HFF-Myc (cell line): ENCODE measurements around the gene SLC6A11.

Source experiments
- DNase-seq: peaks from one replicate; pipeline ENCODE4 v3.0.0-alpha.2; 2011; ENCODE audit warnings: low read depth; ENCODE audit errors: extremely low read depth
- H3K4me3 ChIP-seq: replicated peaks from 2 replicates; pipeline ENCODE4 v1.5.1; 2011; ENCODE audit warnings: low read depth, mild to moderate bottlenecking, control low read depth, low read length
- TF ChIP-seq, protein P1 (sequence below): IDR thresholded peaks from 2 replicates; pipeline ENCODE4 v1.5.1; 2012; ENCODE audit warnings: mild to moderate bottlenecking, low read depth, low read length, control low read depth; ENCODE audit errors: missing control alignments

Gene SLC6A11

DNA sequence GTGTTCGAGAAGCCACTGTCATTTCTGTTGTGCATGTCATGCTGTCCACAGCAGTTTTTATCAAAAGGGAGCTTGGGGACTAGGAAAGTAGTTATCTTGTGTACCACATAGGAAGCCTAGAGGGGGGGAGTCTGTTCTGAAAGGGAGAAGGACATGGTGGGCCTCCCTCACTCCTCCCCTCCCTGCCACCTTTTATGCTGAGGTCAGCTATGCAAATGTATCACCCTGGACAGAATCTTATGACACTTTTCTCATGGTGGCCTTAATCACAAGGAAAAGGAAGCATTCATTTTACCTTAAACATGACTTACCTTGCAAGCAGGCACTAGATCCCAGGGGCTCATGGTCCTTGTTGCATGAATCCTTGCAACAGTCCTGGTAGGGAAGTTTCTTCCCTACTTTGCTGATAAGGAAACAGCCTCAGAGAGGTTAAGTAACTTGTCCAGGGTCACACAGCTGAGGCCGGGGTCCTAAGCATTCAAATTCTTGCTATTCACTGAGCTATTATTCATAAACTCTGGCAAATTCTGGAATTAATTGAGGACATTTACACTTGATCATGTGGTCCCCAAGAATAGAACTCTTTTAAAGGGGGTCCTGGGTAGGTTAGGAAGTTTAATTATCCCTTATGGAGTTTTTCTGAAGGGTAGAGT is 95.4 kb downstream of the SLC6A11 start:
- no peak for DNase-seq
- TF ChIP-seq, protein P1, sequence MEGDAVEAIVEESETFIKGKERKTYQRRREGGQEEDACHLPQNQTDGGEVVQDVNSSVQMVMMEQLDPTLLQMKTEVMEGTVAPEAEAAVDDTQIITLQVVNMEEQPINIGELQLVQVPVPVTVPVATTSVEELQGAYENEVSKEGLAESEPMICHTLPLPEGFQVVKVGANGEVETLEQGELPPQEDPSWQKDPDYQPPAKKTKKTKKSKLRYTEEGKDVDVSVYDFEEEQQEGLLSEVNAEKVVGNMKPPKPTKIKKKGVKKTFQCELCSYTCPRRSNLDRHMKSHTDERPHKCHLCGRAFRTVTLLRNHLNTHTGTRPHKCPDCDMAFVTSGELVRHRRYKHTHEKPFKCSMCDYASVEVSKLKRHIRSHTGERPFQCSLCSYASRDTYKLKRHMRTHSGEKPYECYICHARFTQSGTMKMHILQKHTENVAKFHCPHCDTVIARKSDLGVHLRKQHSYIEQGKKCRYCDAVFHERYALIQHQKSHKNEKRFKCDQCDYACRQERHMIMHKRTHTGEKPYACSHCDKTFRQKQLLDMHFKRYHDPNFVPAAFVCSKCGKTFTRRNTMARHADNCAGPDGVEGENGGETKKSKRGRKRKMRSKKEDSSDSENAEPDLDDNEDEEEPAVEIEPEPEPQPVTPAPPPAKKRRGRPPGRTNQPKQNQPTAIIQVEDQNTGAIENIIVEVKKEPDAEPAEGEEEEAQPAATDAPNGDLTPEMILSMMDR = no peak
- H3K4me3 ChIP-seq = no peak overlapping the region

DNA sequence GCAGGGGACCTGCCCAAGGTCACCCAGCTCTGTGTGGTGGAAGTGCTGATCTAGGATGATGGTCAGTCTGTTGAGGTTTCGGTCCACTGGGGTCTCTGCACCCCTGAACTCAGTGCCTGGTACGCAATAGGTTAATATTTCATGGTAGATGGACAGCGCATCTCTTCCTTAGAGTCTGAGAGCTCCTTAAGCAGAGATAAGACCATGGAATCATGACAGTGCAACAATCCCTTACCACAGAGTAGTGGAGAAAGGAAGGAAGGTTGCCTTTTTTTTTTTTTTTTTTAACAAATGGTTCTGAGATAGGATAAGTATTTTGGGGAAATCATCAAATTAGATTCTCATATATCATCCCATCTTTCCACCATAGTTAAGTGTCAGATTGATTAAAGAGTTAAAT is 96.8 kb downstream of the SLC6A11 start:
- TF ChIP-seq, protein P1 = no peak
- no peak overlapping the region for H3K4me3 ChIP-seq
- DNase-seq = no peak

DNA sequence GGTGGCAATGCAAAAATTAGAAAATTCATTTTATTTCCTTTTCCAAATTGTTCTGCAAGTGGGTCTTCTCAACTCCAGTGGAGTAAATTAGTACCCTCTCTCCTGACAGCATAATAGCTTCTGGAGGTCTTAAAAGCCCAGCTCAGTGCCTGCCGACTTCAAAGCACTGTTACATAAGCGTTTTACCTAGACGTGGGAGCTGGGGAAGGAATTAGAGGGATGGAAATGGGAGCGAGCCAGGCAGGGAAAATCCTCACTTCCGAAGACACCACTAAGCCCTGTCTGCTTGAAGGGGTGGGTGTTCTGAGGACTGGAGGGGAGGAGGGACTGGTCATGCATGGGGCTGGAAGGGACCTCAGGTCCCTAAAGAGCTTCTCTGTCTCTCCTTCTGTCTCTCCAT is 99.3 kb downstream of the SLC6A11 start:
- TF ChIP-seq, protein P1 = no peak
- no peak for DNase-seq
- H3K4me3 ChIP-seq = no peak overlapping the region

DNA sequence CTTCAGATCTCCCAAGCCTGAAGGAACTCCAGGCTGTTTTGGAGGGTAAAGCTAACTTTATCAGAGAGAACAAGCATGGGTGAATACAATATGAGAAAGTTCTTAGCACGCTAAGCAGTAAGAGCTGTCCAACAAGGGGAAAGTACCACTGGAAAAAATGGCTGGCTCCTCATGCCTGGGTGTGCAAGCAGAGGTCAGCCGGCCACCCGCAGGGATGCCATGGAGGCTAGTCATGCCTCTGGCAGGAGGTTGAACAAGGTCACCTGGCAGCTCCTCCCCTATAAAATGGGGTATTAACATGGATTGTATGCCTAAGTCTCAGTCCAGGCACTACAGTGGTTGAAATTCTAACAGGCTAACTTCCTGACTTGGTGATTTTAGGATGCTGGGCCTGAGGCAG is 101.1 kb downstream of the SLC6A11 start:
- H3K4me3 ChIP-seq = no peak overlapping the region
- no peak for DNase-seq
- TF ChIP-seq, protein P1 = no peak

DNA sequence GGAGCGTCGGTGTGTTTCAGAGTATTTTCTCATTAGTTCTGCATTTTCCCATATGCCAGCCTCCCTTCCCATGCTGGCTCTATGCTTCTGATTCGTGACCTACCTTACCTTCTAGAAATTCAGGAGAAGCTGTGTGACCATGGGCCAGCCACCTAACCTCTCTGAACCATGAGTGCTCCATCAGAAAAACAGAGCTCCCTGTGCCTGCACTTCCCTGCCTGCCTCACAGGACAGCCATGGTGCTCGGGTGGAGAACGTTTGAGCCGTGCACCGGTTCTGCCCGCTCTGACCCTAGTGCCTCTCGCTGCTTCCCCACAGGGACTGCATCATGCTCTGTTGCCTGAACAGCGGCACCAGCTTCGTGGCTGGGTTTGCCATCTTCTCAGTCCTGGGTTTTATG is 102.0 kb downstream of the SLC6A11 start:
- no peak overlapping the region for H3K4me3 ChIP-seq
- TF ChIP-seq, protein P1 = no peak
- no peak for DNase-seq

DNA sequence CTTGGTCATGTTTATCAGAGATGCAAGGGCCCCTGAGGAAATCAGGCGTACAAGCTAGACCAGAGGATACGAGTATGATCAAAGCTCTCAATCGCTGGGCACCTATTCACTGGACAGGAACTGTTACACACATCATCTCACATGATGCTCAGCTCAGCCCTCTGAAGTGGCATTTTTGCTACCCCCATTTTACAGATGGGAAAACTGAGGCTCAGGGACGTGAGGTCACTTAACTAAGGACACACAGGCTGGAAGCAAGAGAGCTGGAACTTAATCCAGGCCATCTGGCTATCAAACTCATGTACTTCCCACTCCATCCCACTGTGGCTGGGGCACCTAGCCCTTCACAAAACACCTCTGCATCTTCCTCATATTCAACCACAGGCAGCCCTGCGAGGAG is 103.6 kb downstream of the SLC6A11 start:
- no peak for DNase-seq
- no peak overlapping the region for H3K4me3 ChIP-seq
- TF ChIP-seq, protein P1 = no peak
